Immature natural killer cell (primary cell): ENCODE measurements around the gene SPSB4. TPM values are rescaled to one million over a fixed set of nuclear protein-coding genes. Genes with fewer than 3 reads are reported as not detected.
A peak's percentile ranks its signal among the peaks of the same experiment; 100 is the strongest.

Experiments
- DNase-seq, 3 donors: peaks; one replicate each; pipeline ENCODE4 v3.0.0; 2022; ENCODE audit warnings: mixed read lengths in 1 of 3
- H3K27ac Mint-ChIP-seq, 6 donors: one replicate each; pipeline ENCODE4 v1.8.0; 2020; ENCODE audit warnings: mixed read lengths in 6 of 6, mild to moderate bottlenecking in 5 of 6, inconsistent platforms in 4 of 6, moderate library complexity in 3 of 6
- H3K27me3 Mint-ChIP-seq, 3 donors: one replicate each; pipeline ENCODE4 v1.8.0; 2020 to 2021; ENCODE audit warnings: low read depth in 3 of 3, mild to moderate bottlenecking in 3 of 3, mixed read lengths in 3 of 3, moderate library complexity in 3 of 3, inconsistent platforms in 1 of 3
- H3K36me3 Mint-ChIP-seq, 3 donors: one replicate each; pipeline ENCODE4 v1.8.0; 2020; ENCODE audit warnings: mixed read lengths in 3 of 3, inconsistent platforms in 2 of 3, mild to moderate bottlenecking in 2 of 3
- H3K4me1 Mint-ChIP-seq, 2 donors: one replicate each; pipeline ENCODE4 v1.8.0; 2020; ENCODE audit warnings: inconsistent platforms in 2 of 2, mild to moderate bottlenecking in 2 of 2, mixed read lengths in 2 of 2, moderate library complexity in 1 of 2
- H3K4me3 Mint-ChIP-seq, 5 donors: one replicate each; pipeline ENCODE4 v1.8.0; 2020; ENCODE audit warnings: mild to moderate bottlenecking in 5 of 5, mixed read lengths in 5 of 5, inconsistent platforms in 3 of 5, moderate library complexity in 3 of 5
- H3K9me3 Mint-ChIP-seq, 6 donors: one replicate each; pipeline ENCODE4 v1.8.0; 2020; ENCODE audit warnings: mild to moderate bottlenecking in 6 of 6, mixed read lengths in 6 of 6, inconsistent platforms in 4 of 6, moderate library complexity in 3 of 6
- polyA plus RNA-seq, 3 donors: library from polyadenylated mRNA; unstranded; fragments of 300-500 nt; fragmentation: Illumina TruSeq; gene quantifications; one replicate each; pipeline ENCODE4 v1.2.3, GENCODE V29; 2021

The SPSB4 gene
- polyA plus RNA-seq, 3 donors from 2014 or later = not detected

DNA sequence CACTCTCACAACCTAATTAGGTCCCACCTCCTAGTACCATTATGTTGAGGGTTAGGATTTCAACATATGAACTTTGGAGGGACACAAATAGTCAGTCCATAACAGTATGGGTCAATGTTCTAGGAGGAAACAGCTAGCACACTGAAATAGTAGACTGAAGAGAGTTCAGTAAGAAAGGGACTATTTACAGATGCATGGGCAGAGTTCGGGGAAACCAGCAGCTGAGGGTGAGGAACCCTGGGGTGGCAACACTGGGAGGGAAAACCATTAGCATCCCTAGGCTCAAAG is 102.5 kb downstream of the SPSB4 start:
- H3K27me3 Mint-ChIP-seq = peaks cover 0 to 3% (median 3%) of the 10 kb centered on the region in 3 donors
- no peaks in the 10 kb centered on the region for H3K4me1 Mint-ChIP-seq
- no peak overlapping the region for H3K27ac Mint-ChIP-seq
- no peaks in the 10 kb centered on the region for H3K36me3 Mint-ChIP-seq
- H3K4me3 Mint-ChIP-seq = no peak overlapping the region
- DNase-seq = no peak
- peaks cover 0 to 4% (median 0%) of the 10 kb centered on the region in 6 donors for H3K9me3 Mint-ChIP-seq

- Mint-ChIP-seq H3K27ac (no peak overlapping the region), H3K4me1 (no peaks in the 10 kb centered on the region), H3K9me3 (peaks cover 0 to 8% (median 2%) of the 10 kb centered on the region in 6 donors), H3K27me3 (peaks cover 2 to 7% (median 4%) of the 10 kb centered on the region in 3 donors), H3K36me3 (no peaks in the 10 kb centered on the region), H3K4me3 (no peak overlapping the region)
- no peak for DNase-seq
These were observed 113.7 kb downstream of the SPSB4 start for GRCh38 chr3:141164852-141165251.

- DNase-seq = no peak
- H3K4me1 Mint-ChIP-seq = no peaks in the 10 kb centered on the region
- no peak overlapping the region for H3K27ac Mint-ChIP-seq
- peaks cover 0 to 4% (median 0%) of the 10 kb centered on the region in 6 donors for H3K9me3 Mint-ChIP-seq
- no peaks in the 10 kb centered on the region for H3K36me3 Mint-ChIP-seq
- H3K27me3 Mint-ChIP-seq = peaks cover 3 to 8% (median 7%) of the 10 kb centered on the region in 3 donors
- no peak overlapping the region for H3K4me3 Mint-ChIP-seq
These were observed 116.5 kb downstream of the SPSB4 start for GRCh38 chr3:141167681-141168080.

- no peak overlapping the region for H3K27ac Mint-ChIP-seq
- H3K4me3 Mint-ChIP-seq = no peak overlapping the region
- no peaks in the 10 kb centered on the region for H3K36me3 Mint-ChIP-seq
- H3K27me3 Mint-ChIP-seq = peaks cover 1 to 7% (median 4%) of the 10 kb centered on the region in 3 donors
- H3K4me1 Mint-ChIP-seq = no peaks in the 10 kb centered on the region
- no peak for DNase-seq
- peaks cover 0 to 4% (median 0%) of the 10 kb centered on the region in 6 donors for H3K9me3 Mint-ChIP-seq
These were observed 119.6 kb downstream of the SPSB4 start for GRCh38 chr3:141170678-141171295.

DNA sequence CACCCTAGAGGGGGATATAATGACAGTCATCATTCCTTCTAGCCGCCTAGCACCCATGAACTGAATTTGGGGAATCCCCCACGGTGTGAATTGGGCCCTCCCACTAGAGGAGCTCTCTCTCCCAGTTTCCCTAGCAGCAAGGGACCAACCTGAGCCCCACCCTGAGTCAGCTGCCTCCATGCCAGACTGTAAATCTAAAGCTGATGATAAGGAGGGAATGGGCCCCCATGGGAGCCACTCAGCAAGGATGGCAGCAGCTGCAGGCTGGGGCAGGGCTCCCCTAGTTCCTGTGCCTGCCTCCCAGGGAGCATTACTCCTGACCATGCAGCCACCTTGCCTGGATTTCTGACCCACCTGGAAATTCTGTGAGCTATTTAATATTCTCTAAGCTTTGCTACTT is 123.5 kb downstream of the SPSB4 start:
- H3K9me3 Mint-ChIP-seq = no peaks in the 10 kb centered on the region
- H3K4me1 Mint-ChIP-seq = no peaks in the 10 kb centered on the region
- no peak for DNase-seq
- no peak overlapping the region for H3K4me3 Mint-ChIP-seq
- no peak overlapping the region for H3K27ac Mint-ChIP-seq
- peaks cover 1 to 12% (median 7%) of the 10 kb centered on the region in 3 donors for H3K27me3 Mint-ChIP-seq
- H3K36me3 Mint-ChIP-seq = no peaks in the 10 kb centered on the region

GRCh38 chr3:141176775-141177174 is 125.6 kb downstream of the SPSB4 start:
- peaks cover 0 to 9% (median 0%) of the 10 kb centered on the region in 6 donors for H3K9me3 Mint-ChIP-seq
- peaks cover 0 to 12% (median 6%) of the 10 kb centered on the region in 3 donors for H3K27me3 Mint-ChIP-seq
- no peak for DNase-seq
- H3K36me3 Mint-ChIP-seq = peaks cover 0 to 8% (median 4%) of the 10 kb centered on the region in 3 donors
- H3K4me3 Mint-ChIP-seq = no peak overlapping the region
- no peaks in the 10 kb centered on the region for H3K4me1 Mint-ChIP-seq
- no peak overlapping the region for H3K27ac Mint-ChIP-seq

DNA sequence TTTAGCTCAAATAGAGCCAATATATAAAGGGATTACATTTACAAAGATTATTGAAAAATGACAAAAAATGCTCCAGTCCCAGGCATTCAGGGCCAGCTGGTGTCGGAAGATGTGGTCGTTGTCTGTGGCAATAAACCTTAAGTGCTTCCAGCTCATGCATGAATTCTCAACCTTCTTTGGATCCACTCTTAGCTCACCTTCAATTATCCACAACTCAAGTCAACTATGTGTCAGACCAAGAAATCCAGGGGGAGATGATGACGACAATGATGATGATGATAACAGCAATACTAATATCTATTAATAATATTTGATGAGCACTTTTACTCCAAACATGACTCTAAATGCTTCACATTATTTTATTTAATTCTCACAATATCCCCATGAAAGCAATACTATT is 126.9 kb downstream of the SPSB4 start:
- H3K4me1 Mint-ChIP-seq = no peaks in the 10 kb centered on the region
- DNase-seq = no peak
- H3K27me3 Mint-ChIP-seq = peaks cover 0 to 10% (median 4%) of the 10 kb centered on the region in 3 donors
- peaks cover 0 to 9% (median 0%) of the 10 kb centered on the region in 6 donors for H3K9me3 Mint-ChIP-seq
- H3K27ac Mint-ChIP-seq = no peak overlapping the region
- H3K4me3 Mint-ChIP-seq = no peak overlapping the region
- H3K36me3 Mint-ChIP-seq = peaks cover 0 to 8% (median 4%) of the 10 kb centered on the region in 3 donors

GRCh38 chr3:141178551-141178950 is 127.4 kb downstream of the SPSB4 start:
- Mint-ChIP-seq H3K27ac (no peak overlapping the region), H3K4me1 (no peaks in the 10 kb centered on the region), H3K4me3 (no peak overlapping the region), H3K9me3 (peaks cover 0 to 9% (median 0%) of the 10 kb centered on the region in 6 donors), H3K36me3 (peaks cover 0 to 8% (median 4%) of the 10 kb centered on the region in 3 donors), H3K27me3 (peaks cover 0 to 10% (median 4%) of the 10 kb centered on the region in 3 donors)
- DNase-seq = no peak

DNA sequence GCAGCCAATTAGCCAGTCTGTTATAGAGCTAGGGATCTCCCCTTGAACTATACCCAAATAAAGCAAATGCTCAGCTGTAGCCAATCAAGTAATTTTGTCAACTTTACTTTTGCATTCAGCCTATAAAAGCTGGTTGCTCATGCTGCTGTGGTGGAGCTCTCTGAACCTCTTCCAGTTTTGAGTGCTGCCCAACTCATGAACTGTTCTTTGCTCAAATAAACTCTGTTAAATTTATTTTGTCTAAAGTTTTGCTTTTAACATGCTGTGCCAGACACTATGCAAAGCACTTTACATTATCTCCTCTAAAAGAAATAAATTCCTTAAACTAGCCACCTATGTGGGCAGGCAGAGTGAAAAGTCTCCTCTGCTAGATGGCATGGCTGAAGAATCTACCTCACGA is 128.8 kb downstream of the SPSB4 start:
- Mint-ChIP-seq H3K27me3 (peaks cover 0 to 5% (median 4%) of the 10 kb centered on the region in 3 donors), H3K9me3 (peaks cover 0 to 9% (median 0%) of the 10 kb centered on the region in 6 donors), H3K27ac (no peak overlapping the region), H3K4me3 (no peak overlapping the region), H3K36me3 (peaks cover 0 to 8% (median 4%) of the 10 kb centered on the region in 3 donors), H3K4me1 (no peaks in the 10 kb centered on the region)
- DNase-seq = no peak

DNA sequence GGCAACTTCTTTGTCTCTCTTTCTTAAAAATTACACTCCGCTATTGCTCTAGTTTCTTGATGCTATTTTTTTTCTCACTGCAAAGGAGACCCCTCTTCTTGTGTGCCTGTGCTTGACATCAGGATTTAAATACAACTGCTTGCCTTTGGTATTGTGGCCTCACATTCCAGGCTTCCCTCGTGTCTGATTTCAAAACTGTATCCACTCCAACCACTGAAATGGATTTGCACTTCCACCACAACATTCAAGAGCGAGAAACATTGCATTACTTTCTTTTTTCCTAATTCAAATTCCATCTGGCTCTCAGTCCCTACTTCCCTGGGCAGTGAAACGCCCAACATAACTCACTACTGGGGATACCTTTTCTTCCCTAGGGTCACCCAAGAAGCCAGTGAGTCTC is 130.0 kb downstream of the SPSB4 start:
- Mint-ChIP-seq H3K36me3 (peaks cover 0 to 8% (median 4%) of the 10 kb centered on the region in 3 donors), H3K4me1 (no peaks in the 10 kb centered on the region), H3K27me3 (peaks cover 0 to 6% (median 4%) of the 10 kb centered on the region in 3 donors), H3K9me3 (peaks cover 0 to 9% (median 0%) of the 10 kb centered on the region in 6 donors), H3K27ac (no peak overlapping the region), H3K4me3 (no peak overlapping the region)
- no peak for DNase-seq

DNA sequence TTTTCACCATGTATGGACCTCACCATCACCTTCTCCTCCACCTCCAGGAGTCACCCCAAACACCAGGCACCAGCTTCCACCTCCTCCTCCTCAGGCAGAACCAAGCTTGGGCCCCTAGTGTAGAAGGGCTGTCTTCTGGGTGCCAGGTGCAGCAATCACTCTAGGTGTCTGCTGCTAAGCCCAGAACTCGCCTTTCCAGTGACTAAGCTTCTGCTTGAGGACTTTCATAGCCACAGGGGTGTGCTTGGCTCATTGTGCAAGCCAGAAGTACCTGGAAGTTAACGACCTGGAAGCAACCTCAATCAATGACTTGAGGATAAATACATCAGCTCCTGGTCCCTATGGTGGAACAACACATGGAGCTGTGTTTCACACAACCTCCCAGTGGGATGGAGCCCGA is 130.7 kb downstream of the SPSB4 start:
- no peak overlapping the region for H3K4me3 Mint-ChIP-seq
- peaks cover 0 to 9% (median 0%) of the 10 kb centered on the region in 6 donors for H3K9me3 Mint-ChIP-seq
- peaks cover 0 to 8% (median 4%) of the 10 kb centered on the region in 3 donors for H3K36me3 Mint-ChIP-seq
- no peak for DNase-seq
- H3K4me1 Mint-ChIP-seq = no peaks in the 10 kb centered on the region
- no peak overlapping the region for H3K27ac Mint-ChIP-seq
- peaks cover 0 to 6% (median 4%) of the 10 kb centered on the region in 3 donors for H3K27me3 Mint-ChIP-seq

GRCh38 chr3:141183606-141184005 is 132.5 kb downstream of the SPSB4 start:
- Mint-ChIP-seq H3K27me3 (peaks cover 0 to 7% (median 2%) of the 10 kb centered on the region in 3 donors), H3K27ac (no peak overlapping the region)
- DNase-seq = no peak

GRCh38 chr3:141184430-141184829 is 133.3 kb downstream of the SPSB4 start:
- no peak for DNase-seq
- no peaks in the 10 kb centered on the region for H3K4me1 Mint-ChIP-seq
- no peak overlapping the region for H3K27ac Mint-ChIP-seq
- H3K27me3 Mint-ChIP-seq = peaks cover 0 to 4% (median 2%) of the 10 kb centered on the region in 3 donors
- no peak overlapping the region for H3K4me3 Mint-ChIP-seq
- H3K36me3 Mint-ChIP-seq = peaks cover 0 to 8% (median 4%) of the 10 kb centered on the region in 3 donors
- peaks cover 0 to 9% (median 0%) of the 10 kb centered on the region in 6 donors for H3K9me3 Mint-ChIP-seq

More at GRCh38 chr3:141183606-141184005, 132.5 kb downstream of the SPSB4 start:
- peaks cover 0 to 8% (median 4%) of the 10 kb centered on the region in 3 donors for H3K36me3 Mint-ChIP-seq
- H3K9me3 Mint-ChIP-seq = peaks cover 0 to 9% (median 0%) of the 10 kb centered on the region in 6 donors
- no peaks in the 10 kb centered on the region for H3K4me1 Mint-ChIP-seq
- H3K4me3 Mint-ChIP-seq = no peak overlapping the region

DNA sequence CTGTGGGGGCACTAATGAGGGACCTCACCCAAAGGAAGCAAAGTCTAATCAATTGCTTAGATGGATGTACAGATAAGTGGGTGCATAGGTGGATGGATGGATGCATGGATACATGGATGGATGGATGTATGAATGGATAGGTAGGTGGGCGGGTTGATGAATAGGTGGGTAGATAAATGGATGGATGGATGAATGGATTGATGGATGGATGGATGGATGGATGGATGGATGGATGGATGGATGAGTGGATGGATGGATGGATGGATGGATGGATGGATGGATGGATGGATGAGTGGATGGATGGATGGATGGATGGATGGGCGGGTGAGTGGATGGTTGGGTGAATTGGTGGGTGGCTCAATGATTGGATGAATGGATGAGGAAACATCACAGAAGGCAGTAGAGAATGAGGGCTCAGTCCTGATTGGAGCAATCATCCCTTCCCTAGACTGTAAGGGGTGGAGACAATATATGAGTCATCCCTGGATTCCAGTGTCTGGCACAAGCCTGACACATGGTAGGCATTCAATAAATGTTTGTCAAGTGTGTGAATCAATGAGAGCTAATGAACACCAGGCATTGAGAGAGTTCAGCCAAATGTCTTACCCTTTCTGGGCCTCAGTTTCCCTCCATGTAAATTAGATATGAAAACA is 140.1 kb downstream of the SPSB4 start:
- Mint-ChIP-seq H3K4me1 (peaks cover 5 to 11% of the 10 kb centered on the region in 2 donors), H3K36me3 (no peaks in the 10 kb centered on the region), H3K27me3 (peaks cover 5 to 9% (median 7%) of the 10 kb centered on the region in 3 donors), H3K4me3 (no peak overlapping the region), H3K27ac (peak overlapping the region in 1 of 6 donors; percentile 81), H3K9me3 (no peaks in the 10 kb centered on the region)
- DNase-seq = no peak
